NOMO-1 (cell line): ENCODE measurements around the gene STARD10.

Experiments
- DNase-seq, 2 experiments: peaks; one replicate each; lab custom pipeline; 2025; ENCODE audit not compliant: unreplicated experiment in 2 of 2; lab: John Stamatoyannopoulos, UW

STARD10 gene

GRCh38 chr11:72732329-72732728 is 61.5 kb downstream of the STARD10 start:
- no peak for DNase-seq

DNA sequence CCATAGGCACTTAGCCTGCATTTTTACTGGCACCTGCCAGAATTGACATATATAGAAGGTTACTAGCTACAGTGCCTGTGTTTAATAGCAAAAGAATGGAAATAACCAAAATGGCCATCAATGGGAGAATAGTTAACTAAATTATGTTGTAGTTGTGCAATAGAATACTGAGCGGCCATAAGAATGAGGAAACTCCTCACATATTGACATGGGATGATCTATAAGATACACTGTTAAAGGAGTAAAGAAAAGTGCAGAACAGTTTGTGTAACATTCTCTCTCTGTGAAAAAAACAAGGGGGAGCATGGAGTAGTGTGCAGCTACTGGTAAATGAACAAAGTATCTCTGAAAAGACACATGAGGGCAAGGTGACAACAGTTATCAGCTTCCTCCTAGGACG is 63.1 kb downstream of the STARD10 start:
- DNase-seq, result peak; percentile 43 to 61

DNA sequence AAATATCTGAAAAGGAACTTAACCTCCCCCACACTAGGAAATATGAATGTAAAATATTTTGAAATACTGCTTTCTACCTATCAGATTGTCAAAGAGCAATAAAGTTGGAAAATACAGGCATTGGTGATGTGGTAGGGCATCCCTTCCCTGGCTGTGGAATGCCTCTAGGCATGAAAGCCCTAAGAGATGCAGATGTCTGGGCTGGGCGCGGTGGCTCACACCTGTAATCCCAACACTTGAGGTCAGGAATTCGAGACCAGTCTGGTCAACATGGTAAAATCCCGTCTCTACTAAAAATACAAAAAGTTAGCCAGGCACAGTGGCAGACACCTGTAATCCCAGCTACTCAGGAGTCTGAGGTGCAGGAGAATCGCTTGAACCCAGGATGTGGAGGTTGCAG is 63.6 kb downstream of the STARD10 start:
- DNase-seq, result no peak

DNA sequence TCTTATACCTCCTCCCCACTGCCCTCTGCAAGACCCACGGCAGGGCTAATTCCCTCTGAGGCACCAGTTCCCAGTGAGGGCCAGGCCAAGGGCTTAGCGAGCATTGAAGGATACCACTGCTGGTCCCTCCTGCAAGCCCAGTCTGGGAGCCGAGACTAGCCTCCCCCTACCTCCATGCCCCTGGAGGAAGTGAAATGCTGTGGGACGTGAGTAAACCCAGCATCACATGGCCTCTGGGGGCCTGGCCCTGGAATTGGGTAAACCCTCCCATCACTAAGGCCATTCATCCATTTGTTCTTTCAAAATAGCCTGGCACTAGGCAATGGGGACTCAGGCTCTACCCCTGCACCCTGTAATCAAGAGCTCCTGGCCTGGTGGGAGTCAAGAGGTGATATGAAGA is 66.3 kb downstream of the STARD10 start:
- peak in 1 of 2 experiments; percentile 14 for DNase-seq

GRCh38 chr11:72726266-72727220 is 67.3 kb downstream of the STARD10 start:
- DNase-seq, result no peak

GRCh38 chr11:72725724-72726028 is 68.2 kb downstream of the STARD10 start:
- no peak for DNase-seq

- DNase-seq, result peak; percentile 63 to 76
Measured at GRCh38 chr11:72724851-72725723, 68.8 kb downstream of the STARD10 start.

GRCh38 chr11:72724021-72724551 is 69.8 kb downstream of the STARD10 start:
- DNase-seq, result no peak

- no peak for DNase-seq
Measured at GRCh38 chr11:72723508-72723907, 70.3 kb downstream of the STARD10 start.

DNA sequence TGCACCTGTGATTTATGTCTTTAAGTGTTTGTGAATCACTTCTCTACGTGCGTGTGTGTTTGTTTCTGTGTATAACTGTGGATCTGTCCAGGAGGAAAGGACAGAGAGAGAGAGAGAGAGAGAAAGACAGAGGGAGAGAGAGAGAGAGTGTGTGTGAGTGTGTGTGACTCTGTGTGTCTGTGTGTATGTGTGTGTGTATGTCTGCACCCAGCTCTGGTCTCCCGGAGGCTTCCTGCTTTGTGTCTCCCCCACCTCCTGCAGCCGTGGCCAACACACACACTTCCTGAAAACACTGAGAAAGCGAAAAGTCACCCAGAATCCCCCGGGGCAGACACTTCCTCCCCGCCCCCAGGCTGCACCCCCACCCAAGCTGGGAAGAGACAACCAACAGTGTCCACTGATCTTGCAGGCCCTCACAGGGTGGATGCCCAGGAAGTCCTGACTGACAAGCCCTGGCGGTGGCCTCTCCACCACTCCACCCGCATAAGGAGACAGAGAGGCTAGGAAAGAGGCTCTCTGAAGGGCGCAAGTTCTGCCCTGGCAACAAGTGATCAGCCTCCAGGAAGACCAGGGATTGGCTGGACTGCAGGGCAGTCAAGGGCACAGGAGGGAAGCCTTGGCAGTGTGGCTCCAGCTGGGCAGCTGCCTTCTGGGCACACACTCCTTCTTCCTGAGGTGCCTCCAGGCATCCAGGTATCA is 71.6 kb downstream of the STARD10 start:
- DNase-seq, result peak; percentile 89 to 92

DNA sequence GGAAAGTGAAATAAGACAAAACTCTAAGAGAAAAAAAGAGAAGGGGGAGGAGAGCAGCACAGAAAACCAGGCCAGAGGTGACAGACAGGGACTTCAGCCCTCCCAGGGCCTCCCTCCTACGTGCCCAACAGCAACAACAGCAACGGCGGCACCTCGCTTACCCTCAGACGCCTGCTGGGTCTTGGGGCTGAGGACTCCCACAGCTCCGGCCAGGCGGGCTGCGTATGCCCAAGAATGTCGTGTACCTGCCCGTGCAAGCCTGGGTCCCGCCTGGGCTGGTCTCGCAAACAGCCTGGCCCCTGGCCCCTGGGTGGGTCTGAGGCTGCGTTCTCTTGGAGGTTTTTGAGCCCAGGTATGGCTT is 72.2 kb downstream of the STARD10 start:
- no peak for DNase-seq

DNA sequence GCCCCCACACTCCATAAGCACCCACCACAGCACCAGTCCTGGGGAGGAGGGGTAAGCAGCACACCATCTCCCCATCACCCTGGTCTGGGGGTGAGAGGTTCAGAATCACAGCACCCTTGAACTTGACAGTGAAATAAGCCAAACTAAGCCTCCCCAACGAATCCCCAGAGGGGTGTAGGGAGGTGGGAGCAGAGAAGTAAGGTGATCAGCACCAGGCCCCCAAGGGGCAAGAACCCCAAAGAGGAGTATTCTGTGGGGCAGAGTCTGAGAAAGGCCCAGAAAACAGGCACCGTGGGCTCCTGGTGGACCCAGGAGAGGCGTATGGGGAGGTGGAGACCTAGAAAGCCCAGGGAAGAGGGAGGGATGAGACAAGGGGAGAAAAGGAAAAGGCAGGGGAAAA is 72.6 kb downstream of the STARD10 start:
- no peak for DNase-seq

- no peak for DNase-seq
Measured at GRCh38 chr11:72720784-72721183, 73.1 kb downstream of the STARD10 start.

DNA sequence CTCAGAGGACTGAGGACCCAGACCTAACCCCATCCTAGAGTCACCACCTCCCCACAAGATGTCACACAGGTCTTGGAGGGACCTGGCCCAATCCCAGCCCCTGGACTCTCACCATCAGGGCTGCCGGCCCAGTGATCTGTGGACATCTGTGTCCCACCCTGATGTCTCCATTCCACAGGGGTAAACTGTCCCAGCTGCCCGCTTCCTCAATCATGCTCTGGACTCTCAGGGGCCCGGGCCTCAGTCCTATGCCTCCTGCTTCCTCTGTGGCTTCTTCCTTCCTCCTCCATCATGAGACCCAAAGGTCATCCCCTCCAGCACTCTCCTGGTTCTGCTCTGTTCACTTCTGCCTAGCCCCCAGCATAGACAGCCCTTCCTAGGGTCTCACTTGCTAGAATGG is 73.8 kb downstream of the STARD10 start:
- peak; percentile 21 to 24 for DNase-seq

DNA sequence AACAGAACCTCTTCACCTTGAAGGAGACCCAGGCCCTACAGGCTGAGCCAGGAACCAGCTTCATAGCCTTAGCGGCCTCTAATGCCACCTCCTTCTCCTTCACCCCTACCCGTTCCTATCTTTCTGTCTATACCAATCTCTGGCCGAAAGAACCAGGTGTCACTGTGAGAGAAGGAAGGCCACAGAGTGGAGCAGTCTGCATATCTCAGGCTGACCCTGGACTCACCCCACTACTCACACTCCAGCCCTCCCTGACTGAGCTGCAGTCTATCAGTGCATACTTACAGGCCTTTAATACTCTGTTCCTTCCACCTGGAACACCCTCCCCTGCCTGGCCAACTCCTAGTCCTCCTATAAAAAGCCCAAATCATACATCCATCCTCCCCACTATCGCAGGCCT is 74.3 kb downstream of the STARD10 start:
- DNase-seq, result no peak

DNA sequence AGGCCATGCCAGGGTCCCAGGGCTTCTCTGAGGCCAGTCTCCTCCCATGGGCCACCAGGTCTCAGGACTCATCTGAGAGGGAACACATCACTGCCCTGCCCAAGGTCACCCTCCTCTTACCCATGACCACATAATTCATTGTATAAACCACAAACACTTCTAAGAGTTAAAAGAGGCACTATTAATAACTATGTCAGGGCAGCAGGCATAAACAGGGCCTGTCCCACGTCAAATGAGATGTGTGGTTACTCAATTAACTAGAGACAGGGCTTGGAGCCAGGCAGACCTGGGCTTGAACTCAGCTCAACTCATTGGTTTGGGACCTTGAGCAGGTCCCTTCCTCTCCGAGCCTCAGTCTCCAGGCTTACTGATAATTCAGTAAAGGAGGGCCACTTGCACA is 74.7 kb downstream of the STARD10 start:
- peak in 1 of 2 experiments; percentile 39 for DNase-seq

- DNase-seq, result no peak
Measured at GRCh38 chr11:72718101-72718501, 75.7 kb downstream of the STARD10 start.

GRCh38 chr11:72716788-72717435 is 76.9 kb downstream of the STARD10 start:
- DNase-seq, result no peak

DNA sequence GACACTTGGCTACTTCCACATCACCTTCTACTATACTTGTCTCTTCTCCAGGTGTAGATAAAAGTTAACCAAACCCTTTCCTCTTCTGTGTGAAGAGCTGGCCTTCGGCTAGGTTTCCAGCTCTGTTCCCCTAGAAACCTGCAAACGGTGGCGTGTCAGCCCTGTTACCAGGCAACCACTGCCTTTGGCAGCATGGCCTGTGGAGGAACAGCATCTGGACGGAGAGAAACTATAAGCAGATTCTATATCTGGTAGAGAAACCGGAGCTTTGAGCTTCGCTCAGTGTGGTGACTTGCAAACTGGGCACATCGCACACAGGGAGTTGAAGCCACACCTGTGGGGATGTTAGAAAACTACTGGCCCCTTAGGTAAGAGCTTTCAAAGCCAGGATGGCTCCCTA is 77.6 kb downstream of the STARD10 start:
- DNase-seq, result no peak

GRCh38 chr11:72712841-72713240 is 81.0 kb downstream of the STARD10 start:
- no peak for DNase-seq
